Thoracic aorta (tissue), 2 donors: ENCODE data around the gene TSEN54. TPM values are rescaled to one million over a fixed set of nuclear protein-coding genes. Genes with fewer than 3 reads are reported as not detected.

Source experiments
- ATAC-seq: fragments of 150-250 bp; one replicate; pipeline ENCODE4 v1.8.0; 2017; ENCODE audit warnings: low read depth; ENCODE audit not compliant: insufficient number of reproducible peaks, low FRiP score
- DNase-seq: peaks from one replicate; pipeline ENCODE4 v3.0.0-alpha.2; 2020; ENCODE audit warnings: low spot score
- H3K27ac ChIP-seq, 2 donors: fragments of 200-600 bp; sonication (generic); 1 replicate in 1 of 2; 2 replicates in 1 of 2; pipeline ENCODE4 v1.5.1; 2016; ENCODE audit warnings: mild to moderate bottlenecking in 2 of 2, moderate library complexity in 2 of 2
- H3K27me3 ChIP-seq: fragments of 200-600 bp; sonication (generic); replicated peaks from 2 replicates; pipeline ENCODE4 v1.6.0; 2016; ENCODE audit warnings: mild to moderate bottlenecking; ENCODE audit not compliant: insufficient read depth
- H3K36me3 ChIP-seq: fragments of 200-600 bp; sonication (generic); one replicate; pipeline ENCODE4 v1.5.1; 2016
- H3K4me1 ChIP-seq, 2 donors: fragments of 200-600 bp; sonication (generic); 1 replicate in 1 of 2; 2 replicates in 1 of 2; pipeline versions ENCODE4 v1.5.1 to v1.6.0; 2016; ENCODE audit warnings: low read depth in 2 of 2, mild to moderate bottlenecking in 1 of 2; ENCODE audit not compliant: control insufficient read depth in 1 of 2
- H3K4me3 ChIP-seq: fragments of 200-600 bp; sonication (generic); 2 replicates; pipeline ENCODE4 v1.5.1; 2016; ENCODE audit warnings: mild to moderate bottlenecking
- H3K9me3 ChIP-seq: fragments of 200-600 bp; sonication (generic); 2 replicates; pipeline ENCODE4 v1.5.1; 2016
- CTCF ChIP-seq: fragments of 200-600 bp; sonication (generic); IDR thresholded peaks from one replicate; pipeline ENCODE4 v1.5.1; 2019; ENCODE audit warnings: antibody characterized with exemption
- total RNA-seq, 2 donors: library from RNA; depleted of rRNA; stranded (reverse); fragments of >200 nt; gene quantifications; one replicate each; pipeline versions ENCODE4 v1.1.0 to v1.2.3, GENCODE V29; 2016

Gene TSEN54
- total RNA-seq, 2 donors from 2014 or later: 17.1 to 48.6 TPM

GRCh38 chr17:75512926-75513640 lies 3.2 kb upstream of the TSEN54 start:
- DNase-seq (no peak), ATAC-seq (no peak)
- Histone ChIP-seq H3K27me3 (no peaks in the 10 kb centered on the region), H3K4me3 (peak overlapping the region; percentile 95), H3K27ac (peak overlapping the region in 1 of 2 donors; percentile 35), H3K9me3 (no peaks in the 10 kb centered on the region), H3K4me1 (peaks cover 40 to 76% of the 10 kb centered on the region in 2 donors), H3K36me3 (no peaks in the 10 kb centered on the region)
- TF ChIP-seq CTCF: no peak

GRCh38 chr17:75513641-75514000 lies 2.7 kb upstream of the TSEN54 start:
- peak overlapping the region in 1 of 2 donors; percentile 81 for H3K27ac ChIP-seq
- H3K4me1 ChIP-seq: peaks cover 40 to 75% of the 10 kb centered on the region in 2 donors
- no peaks in the 10 kb centered on the region for H3K27me3 ChIP-seq
- peak overlapping the region; percentile 95 for H3K4me3 ChIP-seq
- no peak for ATAC-seq
- H3K36me3 ChIP-seq: no peaks in the 10 kb centered on the region
- DNase-seq: no peak
- H3K9me3 ChIP-seq: no peaks in the 10 kb centered on the region
- TF ChIP-seq CTCF: no peak

GRCh38 chr17:75514299-75514918 lies 1.9 kb upstream of the TSEN54 start:
- DNase-seq (no peak), ATAC-seq (no peak)

GRCh38 chr17:75514919-75515495 lies 1.3 kb upstream of the TSEN54 start:
- Histone ChIP-seq H3K4me1 (peaks cover 33 to 61% of the 10 kb centered on the region in 2 donors), H3K4me3 (peak overlapping the region; percentile 95), H3K27ac (peak overlapping the region; percentile 71 to 81), H3K27me3 (no peaks in the 10 kb centered on the region), H3K9me3 (no peaks in the 10 kb centered on the region), H3K36me3 (no peaks in the 10 kb centered on the region)
- DNase-seq: no peak
- TF ChIP-seq CTCF: no peak
- no peak for ATAC-seq

More at GRCh38 chr17:75514299-75514918, 1.9 kb upstream of the TSEN54 start:
- no peak for TF ChIP-seq CTCF
- peak overlapping the region; percentile 95 for H3K4me3 ChIP-seq
- H3K4me1 ChIP-seq: peaks cover 37 to 67% of the 10 kb centered on the region in 2 donors
- no peaks in the 10 kb centered on the region for H3K27me3 ChIP-seq
- no peaks in the 10 kb centered on the region for H3K9me3 ChIP-seq
- H3K27ac ChIP-seq: peak overlapping the region; percentile 71 to 81
- no peaks in the 10 kb centered on the region for H3K36me3 ChIP-seq

- H3K9me3 ChIP-seq: no peaks in the 10 kb centered on the region
- H3K27me3 ChIP-seq: no peaks in the 10 kb centered on the region
- peak; percentile 98 for TF ChIP-seq CTCF
- H3K27ac ChIP-seq: peak within 1 kb of the TSS; percentile 71 to 81
- no peaks in the 10 kb centered on the region for H3K36me3 ChIP-seq
- peak; percentile 79 for DNase-seq
- ATAC-seq: peak; percentile 65
- H3K4me3 ChIP-seq: peak within 1 kb of the TSS; percentile 95
- H3K4me1 ChIP-seq: peaks cover 32 to 54% of the 10 kb centered on the region in 2 donors
These were observed 653 bp upstream of the TSEN54 start, which contains the start of gene CASKIN2 for GRCh38 chr17:75515496-75516254. TSS of gene CASKIN2 (minus strand) at chr17:75515537. CDS start at chr17:75513804, 1,733 bp downstream.
